MM.1S (cell line): Measurements from ENCODE around the gene HMGCS1.

ENCODE experiments used
- CTCF ChIP-seq: fragments of 300-600 bp; sonication (generic); IDR thresholded peaks from 2 replicates; pipeline ENCODE4 v1.5.1; 2016; ENCODE audit warnings: antibody characterized with exemption, low read length, mixed read lengths
- EZH2 ChIP-seq: fragments of 300-600 bp; sonication (generic); optimal IDR thresholded peaks from 2 replicates; pipeline ENCODE3; 2017; ENCODE audit warnings: low read depth, mild to moderate bottlenecking, antibody characterized with exemption, low read length, mixed read lengths
- EZH2phosphoT487 ChIP-seq: fragments of 300-600 bp; sonication (generic); IDR thresholded peaks from 2 replicates; pipeline ENCODE4 v1.6.1; 2018; ENCODE audit warnings: antibody characterized with exemption, low read length

- no peak for TF ChIP-seq EZH2
- TF ChIP-seq CTCF, result no peak
- TF ChIP-seq EZH2phosphoT487, result no peak
Measured at GRCh38 chr5:43354774-43355173, 41.6 kb upstream of the HMGCS1 start.
